ENCODE measurements around the gene DHRS12. TPM values are rescaled to one million over a fixed set of nuclear protein-coding genes. Genes with fewer than 3 reads are reported as not detected.

DHRS12 gene
- total RNA-seq, 1 donor from 2014 or later, result 7.9 TPM

- Histone ChIP-seq H3K36me3 (peaks cover 0 to 7% of the 10 kb centered on the region in 2 donors), H3K4me3 (no peak overlapping the region), H3K27me3 (no peaks in the 10 kb centered on the region), H3K9me3 (no peaks in the 10 kb centered on the region), H3K4me1 (peaks cover 0 to 3% of the 10 kb centered on the region in 2 donors), H3K27ac (no peak overlapping the region)
- TF ChIP-seq CTCF (IDR thresholded peaks at IDR 0.05), result no peak
- intact Hi-C loops (cut with DNase I), result no loop called here
- DNase-seq (ENCODE audit: low spot score in 2 of 2), result no peak
These were observed 8.5 kb downstream of the DHRS12 start for GRCh38 chr13:51795419-51795818.

- Histone ChIP-seq H3K4me3 (no peak overlapping the region), H3K27ac (no peak overlapping the region), H3K9me3 (no peaks in the 10 kb centered on the region), H3K27me3 (no peaks in the 10 kb centered on the region), H3K4me1 (no peaks in the 10 kb centered on the region), H3K36me3 (peaks cover 0 to 7% of the 10 kb centered on the region in 2 donors)
- no peak for DNase-seq (ENCODE audit: low spot score in 2 of 2)
- no peak for TF ChIP-seq CTCF (IDR thresholded peaks at IDR 0.05)
- intact Hi-C loops (cut with DNase I), result no loop called here
These were observed 9.0 kb downstream of the DHRS12 start for GRCh38 chr13:51794964-51795363.

GRCh38 chr13:51793570-51794271, 10.2 kb downstream of the DHRS12 start:
- TF ChIP-seq CTCF (IDR thresholded peaks at IDR 0.05), result no peak
- no peak overlapping the region for H3K4me3 ChIP-seq
- DNase-seq (ENCODE audit: low spot score in 2 of 2), result no peak
- no peaks in the 10 kb centered on the region for H3K4me1 ChIP-seq
- intact Hi-C loops (cut with DNase I), result no loop called here
- peaks cover 0 to 7% of the 10 kb centered on the region in 2 donors for H3K36me3 ChIP-seq
- no peaks in the 10 kb centered on the region for H3K27me3 ChIP-seq
- H3K27ac ChIP-seq, result no peak overlapping the region
- no peaks in the 10 kb centered on the region for H3K9me3 ChIP-seq

DNA sequence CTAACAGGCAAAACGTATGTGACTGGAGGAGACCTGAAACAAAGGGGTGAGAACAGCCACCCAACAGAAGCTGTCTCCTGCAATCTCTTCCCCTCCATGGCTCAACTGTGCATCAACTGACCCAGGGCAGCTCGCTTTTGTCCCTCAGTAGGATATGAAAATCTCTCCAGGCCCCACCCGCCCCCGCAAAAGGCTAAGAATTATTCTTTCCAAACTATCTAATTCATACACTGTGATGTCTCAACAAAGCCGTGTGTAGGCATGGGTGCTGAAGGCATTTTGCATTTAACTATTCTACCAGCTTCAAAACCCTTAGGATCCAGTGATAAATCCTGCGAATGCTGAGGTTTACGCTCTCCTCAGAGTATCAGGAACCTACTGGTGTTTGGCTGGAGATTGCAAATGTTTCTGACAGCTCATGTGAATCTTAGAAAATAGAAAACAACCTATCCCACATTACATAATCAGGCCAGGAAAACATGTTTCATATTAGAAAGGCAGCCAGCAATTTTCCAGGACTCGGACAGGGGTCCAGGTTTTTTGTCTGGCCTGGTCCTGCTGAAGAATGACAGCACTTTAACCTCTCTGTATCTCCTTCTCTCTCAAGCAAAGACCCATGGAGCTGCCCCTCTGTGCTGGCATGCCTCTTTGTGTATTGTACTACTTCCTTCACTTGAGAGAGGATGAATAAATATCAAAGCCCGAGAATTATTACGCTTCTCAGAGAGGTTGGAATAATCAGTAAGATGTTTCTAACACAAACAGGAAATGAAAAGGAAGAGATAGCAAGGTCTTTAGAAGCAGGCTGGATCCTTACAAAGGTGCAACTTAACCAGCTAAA, 17.3 kb downstream of the DHRS12 start:
- no peak overlapping the region for H3K4me3 ChIP-seq
- intact Hi-C loops (cut with DNase I), result no loop called here

More for the DNA sequence above, 17.3 kb downstream of the DHRS12 start:
- no peaks in the 10 kb centered on the region for H3K27me3 ChIP-seq
- TF ChIP-seq CTCF (IDR thresholded peaks at IDR 0.05), result no peak
- no peak for DNase-seq (ENCODE audit: low spot score in 2 of 2)
- H3K27ac ChIP-seq, result no peak overlapping the region
- H3K4me1 ChIP-seq, result no peaks in the 10 kb centered on the region
- H3K9me3 ChIP-seq, result no peaks in the 10 kb centered on the region
- H3K36me3 ChIP-seq, result no peaks in the 10 kb centered on the region

All from ascending aorta (tissue), 2 donors.